IPS DF 19.7 (cell line): Measurements from ENCODE around the gene PRG3.
A peak's percentile ranks its signal among the peaks of the same experiment; 100 is the strongest.

Experiments
- DNase-seq: peaks from one replicate; pipeline ENCODE4 v3.0.0-alpha.2; 2013; ENCODE audit warnings: low read depth, low spot score

The PRG3 gene, protein sequence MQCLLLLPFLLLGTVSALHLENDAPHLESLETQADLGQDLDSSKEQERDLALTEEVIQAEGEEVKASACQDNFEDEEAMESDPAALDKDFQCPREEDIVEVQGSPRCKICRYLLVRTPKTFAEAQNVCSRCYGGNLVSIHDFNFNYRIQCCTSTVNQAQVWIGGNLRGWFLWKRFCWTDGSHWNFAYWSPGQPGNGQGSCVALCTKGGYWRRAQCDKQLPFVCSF

DNA sequence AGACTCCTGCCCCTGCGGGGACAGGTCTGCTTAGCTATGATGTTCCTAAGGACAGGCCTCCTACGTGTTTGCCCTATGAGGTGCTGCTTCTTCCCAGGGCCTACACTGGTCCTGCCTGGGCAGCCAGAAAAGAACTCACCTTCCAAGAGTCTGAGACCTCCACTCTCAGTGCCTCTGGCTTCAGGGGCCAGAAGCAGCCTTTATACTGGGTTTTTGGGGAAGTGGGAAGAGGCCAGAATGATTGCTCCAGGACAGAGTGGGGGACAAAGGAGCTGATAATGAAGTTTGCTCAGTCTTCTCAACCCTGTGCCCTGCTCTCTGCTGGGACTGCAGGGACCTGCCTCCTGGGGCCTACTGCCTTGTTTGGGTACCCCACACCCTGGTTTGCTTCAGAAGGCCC is at the start of gene PRG3:
Gene PRG3 (minus strand): TSS at position 176 of the 400 bp plus-strand sequence. CDS start 442 bp downstream, outside the sequence.
- DNase-seq: no peak

DNA sequence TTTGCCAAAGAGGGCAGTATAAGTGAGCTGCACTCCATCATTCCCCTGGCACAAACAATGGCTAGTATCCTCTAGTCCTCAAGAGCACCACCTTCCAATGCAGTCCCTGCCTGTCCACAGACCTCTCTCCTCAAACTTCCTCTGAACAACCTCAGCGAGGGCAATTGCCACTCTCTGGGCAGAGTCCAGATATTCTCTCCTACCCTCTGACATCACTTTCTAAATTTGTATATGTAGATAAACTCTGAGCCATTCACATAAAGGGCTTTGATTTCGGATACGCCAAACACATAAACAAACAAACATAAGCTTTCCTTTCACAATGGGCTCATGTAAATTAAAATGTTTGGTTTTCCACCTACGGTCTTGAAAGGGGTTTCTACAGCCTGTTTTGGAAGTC is 49.0 kb upstream of the PRG3 start:
- DNase-seq: no peak

DNA sequence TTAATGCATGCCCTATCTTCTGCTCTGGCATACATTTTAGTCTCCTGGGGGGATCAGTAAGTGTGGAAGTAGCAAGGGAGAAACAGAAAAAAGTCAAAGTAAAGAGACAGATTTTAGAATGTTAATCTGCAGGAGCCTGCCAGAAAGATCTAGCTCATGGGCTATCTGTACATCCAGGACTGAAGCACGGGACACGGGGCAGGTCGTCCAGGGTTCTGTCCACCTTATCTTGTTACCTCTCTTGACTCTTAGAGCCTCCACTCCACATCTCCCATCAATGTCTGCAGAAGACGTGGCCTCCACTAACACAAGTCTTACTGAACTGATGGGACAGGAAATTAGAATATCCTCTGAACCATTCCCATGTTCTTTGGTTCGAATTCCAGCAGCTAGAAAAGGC is 47.7 kb upstream of the PRG3 start:
- no peak for DNase-seq

DNA sequence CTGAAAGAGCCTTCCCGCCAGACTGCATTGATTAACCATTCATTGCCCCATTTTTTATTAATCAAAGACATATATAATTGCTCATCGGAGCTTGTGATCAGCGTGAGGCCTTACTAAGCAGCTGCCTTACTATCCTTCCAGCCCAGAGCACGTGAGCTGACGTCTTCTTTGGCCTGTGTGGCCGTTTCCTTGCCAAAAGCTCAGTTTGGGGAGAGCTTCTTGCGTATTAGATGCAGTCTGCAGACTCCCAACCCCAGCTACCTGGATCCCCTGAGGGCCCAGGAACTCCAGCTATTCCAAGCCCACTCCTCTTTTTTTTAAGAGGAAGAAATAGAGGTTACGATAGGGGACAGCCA is 46.8 kb upstream of the PRG3 start:
- no peak for DNase-seq

DNA sequence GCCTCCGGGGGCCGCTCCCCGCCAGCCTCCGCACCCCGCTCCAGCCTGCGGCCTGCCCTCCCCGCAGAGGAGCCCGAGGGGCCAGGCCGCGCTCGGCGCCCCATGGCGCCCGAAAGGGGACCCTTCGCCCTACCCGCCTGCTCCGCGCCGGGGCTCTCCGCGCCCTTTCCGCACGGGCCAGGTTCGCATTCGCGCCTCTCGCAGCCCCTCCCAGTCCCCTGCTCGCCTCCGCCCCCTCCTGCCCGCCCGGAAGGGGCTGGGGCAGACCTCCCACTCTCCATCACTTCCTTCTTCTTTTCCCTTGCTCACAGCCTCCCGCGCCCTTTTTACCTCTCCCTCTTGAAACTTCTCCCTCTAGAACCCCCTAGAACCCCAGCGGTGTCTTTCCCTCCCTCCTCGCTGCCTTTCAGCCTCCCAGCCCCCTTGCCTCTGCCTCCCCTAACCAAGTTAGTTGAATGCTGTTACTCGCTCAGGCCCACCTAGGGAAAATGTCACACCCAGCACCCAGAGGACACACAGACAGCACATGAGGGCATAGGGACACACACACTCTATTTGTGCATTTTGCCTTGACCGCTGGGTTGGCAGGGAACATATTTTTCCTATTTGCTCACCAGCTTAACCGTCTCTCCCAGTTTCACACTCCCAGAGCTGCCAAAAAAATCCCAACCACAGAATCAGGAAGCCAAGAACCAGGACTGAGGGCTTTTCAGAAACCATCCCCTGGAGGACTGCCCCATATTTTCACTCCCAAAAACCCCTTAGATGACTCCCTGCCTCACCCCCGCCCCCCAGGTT is 46.2 kb upstream of the PRG3 start, which contains the start of gene SLC43A3:
Gene SLC43A3 (minus strand): TSS at position 193 of the 798 bp plus-strand sequence. CDS start 949 bp downstream, outside the sequence.
- DNase-seq: peak; percentile 40

DNA sequence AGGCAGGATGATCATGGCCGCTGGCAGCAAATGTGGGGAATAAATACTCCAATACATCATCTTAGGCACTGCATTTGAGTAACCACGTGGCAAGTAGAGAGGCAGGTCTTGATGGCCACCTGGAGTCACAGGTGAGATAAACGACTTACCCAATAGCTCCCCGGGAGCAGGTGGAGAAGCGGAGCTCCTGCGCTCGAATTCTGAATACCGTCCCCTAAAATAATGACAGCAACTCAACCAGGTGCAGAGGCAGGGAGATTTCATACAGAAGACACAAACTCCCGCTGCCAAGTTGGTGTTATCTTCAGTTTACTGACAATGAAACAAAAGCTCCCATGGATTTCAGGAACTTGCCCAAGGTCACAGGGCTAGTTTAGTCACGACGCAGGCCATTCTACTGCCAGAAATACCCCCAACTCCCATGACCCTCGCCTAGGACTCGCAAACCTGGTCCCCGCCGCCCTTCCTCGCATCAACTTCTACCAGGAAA is 45.5 kb upstream of the PRG3 start:
- no peak for DNase-seq

DNA sequence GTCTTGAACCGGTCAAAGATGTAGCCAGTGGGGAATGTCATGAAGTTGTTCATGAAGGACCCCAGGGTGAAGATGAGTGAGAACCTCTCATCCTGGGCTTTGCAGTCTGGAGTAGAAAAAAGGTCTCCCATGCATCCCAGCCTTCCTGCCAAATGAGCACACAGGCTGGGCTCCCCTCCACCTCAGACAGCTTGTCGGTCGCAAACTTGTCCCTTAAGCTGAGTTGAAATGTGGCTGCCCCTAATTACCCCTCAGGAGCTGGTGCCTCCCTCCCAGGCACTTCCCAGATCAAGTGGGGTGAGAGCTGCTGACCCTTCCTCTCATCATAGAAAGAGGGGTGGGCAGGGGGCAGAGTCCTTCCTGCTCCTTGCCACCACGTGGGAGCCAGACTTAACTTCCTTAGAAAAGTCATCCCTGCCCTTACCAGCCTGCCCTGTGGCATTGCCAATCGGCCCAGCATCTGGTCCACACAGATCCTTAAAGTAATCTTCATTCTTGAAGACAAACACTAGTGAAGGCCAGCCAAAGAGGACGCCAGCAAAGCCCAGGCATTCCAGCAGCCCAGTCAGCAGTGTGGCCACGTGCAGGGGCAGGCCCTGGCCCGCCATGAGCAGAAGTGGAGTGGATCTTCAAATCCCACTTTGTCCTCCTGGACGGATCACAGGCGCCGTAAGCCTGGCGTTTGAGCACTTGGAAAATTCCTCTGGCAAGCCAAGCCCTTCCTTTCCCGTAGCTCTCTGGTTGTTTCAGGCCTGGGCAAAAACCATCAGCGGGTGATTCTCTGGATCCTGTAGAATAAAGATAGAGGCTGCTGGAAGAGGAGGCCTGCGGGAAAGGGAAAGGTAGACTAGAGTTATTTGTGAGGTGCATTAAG is 44.9 kb upstream of the PRG3 start:
- DNase-seq: no peak

DNA sequence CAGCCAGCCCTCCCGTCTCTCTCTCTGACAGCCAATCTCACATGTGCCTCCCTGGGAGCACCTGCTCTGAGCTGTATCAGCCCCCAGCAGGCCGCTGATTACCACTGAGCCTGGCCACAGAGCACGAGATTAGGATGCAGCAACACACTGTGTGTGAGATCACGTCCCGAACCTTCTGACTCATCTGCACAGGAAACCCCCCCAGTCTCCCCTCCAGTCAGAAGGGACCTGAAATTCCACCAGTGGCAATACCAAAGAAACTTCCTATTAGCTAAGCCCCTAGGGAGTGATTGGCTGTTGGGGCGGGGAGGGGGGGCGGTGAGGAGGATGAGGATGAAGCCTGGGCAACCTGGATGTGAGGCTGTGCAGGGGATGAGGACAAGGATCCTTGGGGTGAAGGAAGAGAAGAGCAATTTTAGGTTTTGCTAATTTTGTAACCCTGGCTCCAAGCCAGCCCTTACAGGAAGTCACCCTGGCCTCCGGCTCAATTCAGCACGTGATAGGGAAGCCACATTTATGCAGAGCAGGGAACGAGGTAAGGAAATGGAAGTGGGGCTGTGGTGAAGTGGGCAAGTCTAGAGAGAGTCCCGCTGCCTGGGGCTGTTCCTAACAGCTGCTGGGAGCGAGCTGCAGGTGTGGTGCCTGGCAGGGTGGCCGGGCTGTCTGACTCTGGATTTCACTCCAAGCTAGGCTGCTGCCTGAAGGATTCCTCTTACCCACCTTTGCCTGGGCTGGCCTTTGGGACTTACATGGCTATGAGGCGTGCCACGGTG is 44.0 kb upstream of the PRG3 start:
- no peak for DNase-seq

DNA sequence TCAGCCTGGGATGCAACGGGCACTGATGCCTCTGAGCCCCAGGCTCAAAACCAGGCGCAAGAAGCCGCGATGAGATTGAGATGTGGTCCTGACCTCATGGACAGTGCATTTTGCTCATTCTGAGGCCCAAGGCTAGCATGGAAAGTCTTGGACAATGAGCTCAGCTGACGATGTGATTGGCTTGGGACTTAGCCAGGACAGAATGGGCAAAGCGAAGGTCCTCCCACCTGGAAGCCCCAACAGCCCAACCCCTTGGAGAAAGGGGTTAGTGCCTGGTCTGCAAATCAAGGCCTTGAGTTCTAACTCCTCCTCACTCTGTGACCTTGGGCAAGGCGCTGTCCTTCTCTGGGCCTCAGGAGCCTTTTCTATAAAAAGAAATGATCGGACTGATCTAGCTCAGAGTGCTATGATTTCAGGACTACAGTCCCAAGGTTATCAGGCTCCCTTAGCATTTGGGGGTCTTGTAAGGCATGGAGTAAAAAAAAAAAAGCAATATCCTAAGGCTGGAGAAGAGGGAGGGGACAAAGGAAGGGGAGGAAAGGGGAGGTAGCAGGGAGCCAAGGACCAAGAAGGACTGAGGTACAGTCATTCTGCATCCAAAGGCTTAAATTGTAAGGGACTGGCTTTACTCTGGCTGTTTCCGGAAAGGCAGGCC is 43.3 kb upstream of the PRG3 start:
- DNase-seq: no peak

DNA sequence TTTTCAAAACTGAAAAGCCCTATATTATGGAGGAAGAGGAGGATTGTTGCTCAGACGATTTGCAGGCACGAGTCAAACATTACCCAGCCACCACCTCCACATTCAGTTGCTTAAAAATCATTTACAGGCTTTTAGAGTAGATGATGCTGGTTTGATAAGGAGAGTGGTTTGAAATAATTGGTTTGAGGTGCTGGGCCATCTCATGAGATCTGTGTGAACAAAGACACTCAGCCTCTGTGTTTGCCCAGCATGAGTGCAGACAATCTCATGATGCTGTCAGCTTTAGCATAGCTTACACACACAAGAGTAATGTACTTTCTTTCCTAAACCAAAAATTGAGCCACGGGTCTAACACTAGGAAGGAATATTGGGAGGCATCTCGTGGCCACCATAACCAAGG is 41.7 kb upstream of the PRG3 start:
- DNase-seq: no peak

DNA sequence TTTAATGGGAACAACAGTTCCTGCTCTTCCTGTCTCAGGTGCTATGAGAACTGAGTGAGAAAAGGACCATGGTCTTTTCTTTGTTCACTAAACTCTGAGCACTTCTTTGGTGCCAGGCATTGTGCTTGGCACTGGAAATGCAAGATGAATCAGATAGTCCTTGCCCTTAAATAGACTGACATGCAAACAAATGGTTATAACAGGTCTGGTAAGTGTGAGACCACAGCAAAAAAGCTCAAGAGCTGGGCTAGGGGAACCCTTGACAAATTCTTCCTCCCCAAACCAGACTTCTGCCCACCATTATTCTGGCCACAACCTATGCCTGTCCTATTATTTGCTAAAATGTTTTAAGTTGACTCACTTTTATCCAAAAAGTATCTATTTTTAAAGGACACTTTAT is 40.9 kb upstream of the PRG3 start:
- no peak for DNase-seq

DNA sequence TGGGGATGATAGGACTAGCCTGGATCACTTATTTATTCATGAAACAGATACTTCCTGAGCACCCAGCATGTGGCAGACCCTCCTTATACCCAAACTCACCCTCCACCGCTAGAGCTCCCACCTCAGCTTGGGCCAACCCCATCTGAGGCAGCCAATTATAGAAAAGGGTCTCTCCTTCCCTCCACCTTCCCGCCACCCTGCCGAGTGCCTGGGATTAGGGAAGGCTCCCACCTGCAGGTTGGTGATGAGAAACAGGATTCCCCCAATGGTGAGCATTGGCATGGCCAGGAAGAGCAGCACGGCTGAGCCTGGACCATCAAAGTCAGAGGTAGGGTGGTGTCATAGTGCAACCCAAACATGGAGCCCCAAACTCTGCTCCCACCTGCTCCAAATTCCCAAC is 40.1 kb upstream of the PRG3 start:
- no peak for DNase-seq

DNA sequence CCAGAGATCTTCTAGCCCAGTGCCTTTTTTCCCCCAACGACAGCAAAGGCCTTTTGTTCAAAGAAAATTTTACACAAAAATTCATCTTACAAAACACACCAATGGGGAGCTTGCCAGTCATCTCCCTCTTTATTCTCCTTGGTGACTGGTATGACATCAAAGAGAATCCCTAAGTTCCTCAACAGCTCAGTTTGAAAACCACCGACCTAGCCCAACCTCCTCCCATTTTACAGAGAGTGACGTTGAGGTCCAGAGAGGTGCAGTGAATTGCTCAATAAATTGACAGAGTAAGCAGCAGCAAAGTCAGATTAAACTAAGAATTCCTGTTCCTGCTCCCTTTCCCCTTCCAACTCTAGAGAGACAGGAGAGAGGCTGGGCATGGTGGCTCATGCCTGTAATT is 38.2 kb upstream of the PRG3 start:
- no peak for DNase-seq

DNA sequence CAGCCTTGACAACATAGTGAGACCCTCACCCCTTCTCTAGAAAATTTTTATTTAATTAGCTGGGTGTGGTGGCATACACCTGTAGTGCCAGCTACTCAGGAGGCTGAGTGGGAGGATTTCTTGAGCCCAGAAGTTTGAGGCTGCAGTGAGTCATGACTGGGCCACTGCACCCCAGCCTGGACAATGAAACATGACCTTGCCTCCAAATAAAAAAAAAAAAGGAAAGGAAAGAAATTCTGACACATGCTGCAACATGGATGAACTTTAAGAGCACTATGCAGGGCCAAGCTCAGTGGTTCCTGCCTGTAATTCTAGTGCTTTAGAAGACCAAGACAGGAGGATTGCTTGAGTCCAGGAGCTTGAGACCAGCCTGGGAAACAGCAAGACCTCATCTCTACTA is 37.2 kb upstream of the PRG3 start:
- no peak for DNase-seq

DNA sequence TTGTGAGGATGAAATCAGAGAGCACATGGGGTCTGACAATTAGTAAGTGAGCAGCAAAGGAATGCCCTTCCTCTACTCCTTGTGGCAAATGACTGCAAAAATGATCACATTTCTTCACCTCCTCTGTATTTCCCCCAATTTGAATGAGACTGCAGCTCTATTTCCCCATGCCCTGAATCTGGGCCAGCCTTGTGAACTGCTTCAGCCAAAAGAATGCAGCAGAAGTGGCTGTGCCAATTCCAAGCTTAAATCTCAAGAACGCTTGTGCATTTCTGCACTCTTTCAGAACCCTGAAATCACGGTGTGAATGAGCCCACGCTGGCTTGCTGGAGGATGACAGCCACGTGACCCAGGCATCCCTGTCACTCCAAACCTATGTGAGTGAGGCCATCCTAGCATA is 36.1 kb upstream of the PRG3 start:
- DNase-seq: no peak

DNA sequence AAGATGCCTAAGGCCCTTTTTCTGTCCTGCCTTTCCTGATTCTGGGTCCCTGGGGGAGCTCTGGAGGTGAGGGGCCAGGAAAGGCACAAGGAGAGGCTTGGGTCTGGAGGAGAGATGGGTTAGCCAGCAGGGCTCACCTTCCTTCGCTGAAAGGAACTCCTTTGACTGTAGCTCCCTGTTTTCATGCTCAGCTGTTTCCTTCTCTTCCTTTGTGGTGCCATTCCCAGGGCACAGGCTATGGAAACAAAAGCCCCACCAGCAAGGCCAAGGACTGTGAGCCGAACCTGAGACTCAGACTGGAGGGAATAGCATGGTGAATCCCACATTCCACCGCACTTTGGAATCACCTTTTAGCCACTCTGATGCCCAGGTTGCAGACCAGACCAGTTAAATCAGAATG is 35.5 kb upstream of the PRG3 start:
- no peak for DNase-seq

DNA sequence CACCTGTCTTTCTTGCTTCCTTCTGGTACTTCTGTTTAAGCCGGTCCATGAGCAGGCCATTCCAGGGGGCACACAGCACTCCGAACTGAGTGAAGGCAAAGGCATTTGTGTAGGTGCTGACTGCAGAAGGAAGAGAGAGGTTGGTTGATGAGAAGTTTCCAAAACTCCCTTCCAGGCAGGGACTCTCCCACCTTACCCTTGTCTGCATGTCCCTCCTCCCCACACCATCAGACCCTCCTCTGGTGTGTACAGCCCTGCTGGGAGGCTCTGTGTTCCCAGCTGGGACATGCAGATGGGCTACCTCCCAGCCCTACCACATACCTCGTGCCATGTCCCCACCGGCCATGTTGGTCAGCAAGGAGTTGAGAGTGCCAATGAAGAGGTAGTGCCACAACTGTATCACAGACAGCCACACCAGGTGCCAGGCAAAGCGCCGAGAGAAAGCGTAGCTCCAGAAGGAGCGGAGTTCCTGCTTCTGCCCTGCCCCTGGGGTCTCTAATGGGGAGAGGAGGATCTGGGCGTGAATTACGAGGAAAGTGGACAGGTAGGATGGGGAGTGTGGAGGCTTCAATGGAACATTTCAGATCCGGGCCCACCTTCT is 33.8 kb upstream of the PRG3 start:
- no peak for DNase-seq

DNA sequence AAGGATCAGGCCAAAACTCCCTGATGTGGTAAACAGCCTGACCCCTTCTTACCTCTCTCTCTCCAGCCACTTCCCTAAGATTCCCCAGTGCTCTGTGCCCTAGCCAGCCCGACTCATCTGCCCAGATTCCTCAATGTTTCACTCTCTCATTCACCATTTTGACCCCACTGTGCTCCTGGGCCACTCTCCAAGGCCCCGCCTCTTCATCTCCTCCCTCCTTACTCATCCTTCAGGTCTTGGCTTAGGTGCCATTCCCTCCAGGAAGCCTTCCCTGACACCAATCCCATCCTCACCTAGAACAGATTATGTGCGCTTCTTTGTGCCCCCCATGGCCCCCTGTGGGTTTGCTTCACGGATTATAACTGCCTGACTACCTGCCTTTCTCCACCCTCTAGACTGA is 32.7 kb upstream of the PRG3 start:
- no peak for DNase-seq

DNA sequence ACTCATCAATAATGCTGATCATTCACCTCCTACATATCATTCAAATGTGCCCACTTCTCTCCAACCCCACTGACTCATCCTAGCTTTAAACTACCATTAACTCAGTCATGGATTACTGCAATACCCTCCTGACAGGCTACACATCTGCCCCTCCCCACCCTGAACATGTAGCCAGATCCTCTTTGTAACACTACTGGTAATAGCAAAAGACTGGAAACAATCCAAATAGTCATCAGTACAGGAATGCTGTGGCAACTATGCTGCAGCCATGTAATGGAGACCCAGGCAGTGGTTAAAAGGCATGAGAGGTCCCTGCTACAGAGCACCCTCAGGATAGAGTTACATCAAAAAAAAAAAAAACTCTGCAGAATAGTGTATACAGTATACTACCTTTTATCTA is 29.3 kb upstream of the PRG3 start:
- no peak for DNase-seq

DNA sequence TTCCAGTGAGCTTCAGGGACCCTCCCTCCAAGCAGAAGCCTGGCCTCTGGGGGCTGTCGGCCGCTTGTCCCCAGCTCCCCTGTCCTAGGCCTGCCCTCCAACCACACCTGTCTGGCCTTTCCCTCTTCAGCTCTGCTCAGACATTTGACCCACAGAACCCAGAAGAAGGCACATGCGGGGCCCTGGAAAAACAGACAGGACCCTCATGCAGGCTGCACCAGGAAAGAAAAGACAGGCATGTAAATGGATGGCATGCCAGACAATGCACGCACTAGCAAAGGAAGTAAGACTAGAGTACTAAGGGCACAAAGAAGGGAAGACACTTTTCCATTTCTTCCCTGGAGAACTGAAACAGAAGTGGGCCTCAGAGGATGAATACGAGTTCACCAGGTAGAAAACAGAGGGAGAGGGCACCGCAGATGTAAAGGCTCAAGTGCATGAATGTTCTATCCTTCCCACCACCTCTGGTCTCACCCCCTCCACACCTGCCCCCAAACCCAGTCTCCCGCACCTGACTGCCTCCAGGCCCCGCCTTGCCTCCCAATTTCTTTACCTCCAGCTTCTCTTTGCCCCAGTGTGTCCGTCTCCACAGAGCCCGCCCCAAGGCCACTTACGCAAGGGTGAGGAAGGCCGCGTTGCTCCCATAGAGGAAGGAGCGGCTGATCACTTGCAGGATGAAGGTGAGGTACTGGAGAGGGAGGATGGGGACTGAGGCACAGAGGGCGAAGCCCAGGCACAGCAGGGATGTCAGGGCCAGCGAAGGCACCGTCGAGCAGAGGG is 28.6 kb upstream of the PRG3 start:
- DNase-seq: no peak
